Measurements from ENCODE around the gene LALBA.
"Not testable (repeated sequence)": the region's sequence is repeated elsewhere in the genome, so short reads cannot be mapped to it uniquely, and the experiment has no call there.

Gene LALBA

DNA sequence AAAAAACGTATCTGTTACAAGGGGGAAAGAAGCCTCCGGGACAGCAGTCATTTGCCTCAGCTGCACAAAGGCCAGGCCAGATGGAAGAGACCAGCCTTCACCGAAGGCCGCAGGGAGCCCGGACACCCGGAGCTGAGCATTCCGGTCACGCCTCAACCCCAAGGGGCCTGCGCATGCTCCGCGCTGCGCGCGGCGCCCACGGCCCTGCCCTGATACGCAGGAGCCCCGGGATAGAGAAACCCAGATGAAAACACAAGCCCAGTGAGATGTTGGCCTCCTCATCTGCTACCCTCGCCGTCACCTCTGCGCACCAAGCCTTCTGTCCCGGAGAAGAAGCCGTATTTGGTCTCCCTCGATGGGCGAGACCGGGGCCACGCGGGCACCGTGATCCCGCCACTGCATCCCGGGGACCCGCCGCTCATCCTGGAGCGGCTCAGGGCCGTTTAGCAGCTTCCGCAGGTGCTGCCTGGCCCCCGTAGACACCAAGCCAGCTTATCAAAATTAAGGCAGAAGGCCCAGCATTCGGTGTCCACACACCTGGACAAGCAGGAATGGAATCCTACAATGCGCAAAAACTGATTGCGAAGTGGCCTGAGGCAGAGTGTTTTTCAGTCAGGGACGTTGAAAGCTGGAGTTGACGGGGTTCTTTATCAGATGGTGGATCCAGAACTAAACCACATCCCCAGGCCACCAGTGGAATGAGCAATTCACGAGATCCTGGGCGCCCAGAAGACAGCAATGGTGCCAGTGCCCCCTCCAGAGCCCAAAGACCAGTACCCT lies 41.8 kb downstream of the LALBA start:
- TF ChIP-seq CTCF (conservative IDR thresholded peaks at IDR 0.05) = no peak
- H3K27ac ChIP-seq = no peak overlapping the region

DNA sequence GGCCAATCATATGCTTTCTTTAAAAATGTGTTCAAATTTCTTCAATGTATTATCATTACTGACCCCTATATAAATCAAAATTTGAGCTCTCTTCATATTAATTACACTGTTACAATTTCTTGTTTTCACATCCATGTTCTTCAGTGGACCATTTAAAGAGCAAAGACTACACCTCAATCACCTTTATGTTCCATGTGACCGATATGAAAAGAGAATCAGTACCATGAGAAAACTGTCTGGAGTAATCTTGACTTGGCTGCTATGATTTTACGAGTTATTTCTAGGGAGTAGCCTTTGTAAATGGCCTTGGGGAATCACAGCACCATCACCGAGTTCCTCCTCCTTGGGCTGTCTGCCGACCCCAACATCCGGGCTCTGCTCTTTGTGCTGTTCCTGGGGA lies 44.5 kb downstream of the LALBA start, which contains the start of gene OR8S1:
OR8S1 (plus strand) TSS at position 301 of the 400 bp plus-strand sequence; CDS start at position 301, 0 bp downstream.
- TF ChIP-seq CTCF (conservative IDR thresholded peaks at IDR 0.05) = no peak
- H3K27ac ChIP-seq = no peak within 1 kb of the TSS

GRCh38 chr12:48520381-48520780 lies 49.5 kb downstream of the LALBA start:
- H3K27ac ChIP-seq = not testable (repeated sequence)
